ENCODE data around the gene ATRAID. TPM values are rescaled to one million over a fixed set of nuclear protein-coding genes. Genes with fewer than 3 reads are reported as not detected.

ATRAID gene
- total RNA-seq, 4 donors from 2014 or later: 107 to 210 (median 124) TPM

DNA sequence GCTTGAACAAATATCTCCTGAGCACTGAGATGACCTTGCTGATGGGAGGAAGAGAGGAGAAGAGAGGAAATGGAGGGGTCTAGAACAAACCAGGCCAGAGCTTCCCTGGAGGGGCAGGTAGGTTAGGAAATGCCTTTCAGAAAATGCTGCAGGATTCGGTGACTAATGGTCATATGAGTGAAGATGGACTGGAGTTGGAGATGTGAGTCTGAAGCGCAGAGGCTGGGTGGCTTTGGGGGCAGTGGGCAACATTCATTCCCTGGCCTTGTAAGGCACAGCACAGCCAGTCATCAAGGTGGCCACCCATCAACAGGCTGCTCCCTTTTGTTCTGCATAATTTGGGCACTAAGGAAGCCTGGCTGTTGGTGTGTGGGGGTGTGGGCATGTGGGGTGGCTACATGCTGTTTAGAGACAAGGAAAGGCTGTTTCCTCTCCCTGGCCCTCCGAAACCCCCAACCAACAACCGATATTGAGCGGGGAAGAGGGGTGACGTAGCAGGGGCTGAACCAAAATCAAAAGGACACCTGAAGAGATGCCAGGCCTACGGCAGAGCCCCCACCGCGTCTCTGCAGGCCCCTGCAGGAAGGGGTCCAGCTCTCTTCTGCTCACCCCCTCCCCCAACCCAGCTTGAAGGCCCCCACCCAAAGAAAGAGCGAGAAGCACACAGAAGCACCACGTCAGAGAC, 49.5 kb downstream of the ATRAID start:
- Histone ChIP-seq H3K4me3 (no peak overlapping the region), H3K27me3 (peaks cover 0 to 96% of the 10 kb centered on the region in 2 donors), H3K4me1 (peaks cover 0 to 40% (median 25%) of the 10 kb centered on the region in 4 donors), H3K27ac (no peak overlapping the region), H3K9me3 (no peaks in the 10 kb centered on the region), H3K36me3 (no peaks in the 10 kb centered on the region)
- TF ChIP-seq POLR2A (IDR thresholded peaks at IDR 0.05): no peak
- no peak for TF ChIP-seq EP300 (IDR thresholded peaks at IDR 0.05)
- TF ChIP-seq, protein P1, sequence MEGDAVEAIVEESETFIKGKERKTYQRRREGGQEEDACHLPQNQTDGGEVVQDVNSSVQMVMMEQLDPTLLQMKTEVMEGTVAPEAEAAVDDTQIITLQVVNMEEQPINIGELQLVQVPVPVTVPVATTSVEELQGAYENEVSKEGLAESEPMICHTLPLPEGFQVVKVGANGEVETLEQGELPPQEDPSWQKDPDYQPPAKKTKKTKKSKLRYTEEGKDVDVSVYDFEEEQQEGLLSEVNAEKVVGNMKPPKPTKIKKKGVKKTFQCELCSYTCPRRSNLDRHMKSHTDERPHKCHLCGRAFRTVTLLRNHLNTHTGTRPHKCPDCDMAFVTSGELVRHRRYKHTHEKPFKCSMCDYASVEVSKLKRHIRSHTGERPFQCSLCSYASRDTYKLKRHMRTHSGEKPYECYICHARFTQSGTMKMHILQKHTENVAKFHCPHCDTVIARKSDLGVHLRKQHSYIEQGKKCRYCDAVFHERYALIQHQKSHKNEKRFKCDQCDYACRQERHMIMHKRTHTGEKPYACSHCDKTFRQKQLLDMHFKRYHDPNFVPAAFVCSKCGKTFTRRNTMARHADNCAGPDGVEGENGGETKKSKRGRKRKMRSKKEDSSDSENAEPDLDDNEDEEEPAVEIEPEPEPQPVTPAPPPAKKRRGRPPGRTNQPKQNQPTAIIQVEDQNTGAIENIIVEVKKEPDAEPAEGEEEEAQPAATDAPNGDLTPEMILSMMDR (IDR thresholded peaks at IDR 0.05): no peak
- 34 to 52% methylated on average over 11 of the region's 11 CpGs for WGBS, 2 donors
- no peak for DNase-seq (ENCODE audit: low spot score in 2 of 2)

GRCh38 chr2:27261926-27262298, 50.1 kb downstream of the ATRAID start:
- Histone ChIP-seq H3K27me3 (peaks cover 0 to 95% of the 10 kb centered on the region in 2 donors), H3K36me3 (no peaks in the 10 kb centered on the region), H3K9me3 (no peaks in the 10 kb centered on the region), H3K4me1 (peaks cover 0 to 40% (median 25%) of the 10 kb centered on the region in 4 donors), H3K27ac (no peak overlapping the region), H3K4me3 (peak overlapping the region in 2 of 4 donors; percentile 48 to 55)
- no peak for DNase-seq (ENCODE audit: low spot score in 2 of 2)
- 3 to 5% methylated on average over 12 to 15 of the region's 40 CpGs for WGBS, 2 donors
- TF ChIP-seq, protein P1 (IDR thresholded peaks at IDR 0.05): no peak
- TF ChIP-seq POLR2A (IDR thresholded peaks at IDR 0.05): no peak
- no peak for TF ChIP-seq EP300 (IDR thresholded peaks at IDR 0.05)

GRCh38 chr2:27262379-27263286, 50.8 kb downstream of the ATRAID start, which contains the start of gene SLC30A3:
TSS of gene SLC30A3 (minus strand) at chr2:27263047. CDS start at chr2:27262906, 141 bp downstream.
- Histone ChIP-seq H3K4me3 (peak within 1 kb of the TSS; percentile 28 to 55 (median 44)), H3K36me3 (no peaks in the 10 kb centered on the region), H3K27me3 (peaks cover 0 to 95% of the 10 kb centered on the region in 2 donors), H3K4me1 (peaks cover 0 to 40% (median 25%) of the 10 kb centered on the region in 4 donors), H3K9me3 (no peaks in the 10 kb centered on the region), H3K27ac (no peak within 1 kb of the TSS)
- 1 to 2% methylated on average over 17 to 64 of the region's 96 CpGs for WGBS, 2 donors
- DNase-seq (ENCODE audit: low spot score in 2 of 2): peak; percentile 10 to 23
- TF ChIP-seq EP300 (IDR thresholded peaks at IDR 0.05) (no peak), POLR2A (IDR thresholded peaks at IDR 0.05) (no peak)
- TF ChIP-seq, protein P1 (IDR thresholded peaks at IDR 0.05): no peak

DNA sequence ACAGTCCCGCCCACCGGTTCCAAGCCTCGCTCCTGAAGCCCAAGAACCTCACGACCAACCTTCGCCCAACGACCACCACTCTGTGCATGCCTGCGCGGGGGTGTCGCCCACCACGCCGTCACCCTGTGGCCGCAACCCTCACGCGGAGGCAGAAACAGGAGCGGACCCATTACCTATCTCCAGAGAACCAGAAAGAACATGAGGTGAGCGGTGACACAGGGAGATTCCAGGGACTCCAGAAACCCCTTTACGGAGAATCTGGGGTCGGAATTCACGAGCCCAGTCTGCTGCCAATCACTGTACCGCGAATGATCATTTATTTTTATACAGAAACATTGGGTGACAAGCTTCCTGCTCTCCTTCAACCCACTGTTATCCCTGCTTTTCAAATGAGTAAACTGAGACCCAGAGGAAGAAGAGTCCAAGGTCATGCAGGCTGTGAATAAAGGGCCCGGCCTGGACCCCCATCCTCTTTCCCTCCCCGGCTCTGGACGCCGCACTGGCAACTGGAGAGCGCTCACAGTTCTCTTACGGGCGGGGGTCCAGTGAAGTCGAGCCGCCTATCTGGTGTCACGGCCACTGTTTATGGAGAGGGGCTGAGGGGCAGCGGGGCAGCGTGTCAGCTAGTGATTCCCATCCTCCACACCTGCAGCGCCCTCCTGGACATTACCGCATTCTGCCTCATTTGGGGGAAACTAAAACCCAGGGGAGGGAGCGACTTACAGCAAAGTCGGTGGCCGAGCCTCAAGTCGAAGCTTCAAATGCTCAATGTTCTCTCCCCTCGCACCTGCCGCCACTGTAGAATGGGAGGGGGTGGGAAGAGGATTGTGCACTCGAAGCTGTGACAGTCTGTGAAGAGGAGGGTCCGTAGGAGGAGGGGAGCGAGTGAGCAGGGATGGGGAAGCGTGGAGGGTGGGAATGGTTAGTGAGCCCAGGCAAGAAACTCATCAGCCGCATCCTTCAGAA, 51.7 kb downstream of the ATRAID start:
- H3K27me3 ChIP-seq: peaks cover 0 to 96% of the 10 kb centered on the region in 2 donors
- no peaks in the 10 kb centered on the region for H3K9me3 ChIP-seq
- H3K36me3 ChIP-seq: no peaks in the 10 kb centered on the region
- no peak overlapping the region for H3K27ac ChIP-seq
- peaks cover 0 to 40% (median 25%) of the 10 kb centered on the region in 4 donors for H3K4me1 ChIP-seq
- no peak for DNase-seq (ENCODE audit: low spot score in 2 of 2)
- peak overlapping the region; percentile 28 to 55 (median 44) for H3K4me3 ChIP-seq
- WGBS, 2 donors: 1 to 3% methylated on average over 46 of the region's 46 CpGs
- TF ChIP-seq, protein P1 (IDR thresholded peaks at IDR 0.05): no peak
- TF ChIP-seq EP300 (IDR thresholded peaks at IDR 0.05): no peak
- no peak for TF ChIP-seq POLR2A (IDR thresholded peaks at IDR 0.05)
